Activated CD8-positive, alpha-beta memory T cell treated with anti-CD3 and anti-CD28 coated beads for 4 hours (primary cell): ENCODE data around the gene PCDHA10.

Source experiments
- DNase-seq, 2 donors: peaks; one replicate each; pipeline ENCODE4 v3.0.0-alpha.2; 2020; ENCODE audit warnings: low read depth in 2 of 2

Gene PCDHA10

GRCh38 chr5:140882591-140882899 lies 26.8 kb downstream of the PCDHA10 start:
- DNase-seq = no peak

GRCh38 chr5:140883373-140883772 lies 27.7 kb downstream of the PCDHA10 start:
- no peak for DNase-seq

- DNase-seq = no peak
Measured at GRCh38 chr5:140883927-140884697, 28.4 kb downstream of the PCDHA10 start.

DNA sequence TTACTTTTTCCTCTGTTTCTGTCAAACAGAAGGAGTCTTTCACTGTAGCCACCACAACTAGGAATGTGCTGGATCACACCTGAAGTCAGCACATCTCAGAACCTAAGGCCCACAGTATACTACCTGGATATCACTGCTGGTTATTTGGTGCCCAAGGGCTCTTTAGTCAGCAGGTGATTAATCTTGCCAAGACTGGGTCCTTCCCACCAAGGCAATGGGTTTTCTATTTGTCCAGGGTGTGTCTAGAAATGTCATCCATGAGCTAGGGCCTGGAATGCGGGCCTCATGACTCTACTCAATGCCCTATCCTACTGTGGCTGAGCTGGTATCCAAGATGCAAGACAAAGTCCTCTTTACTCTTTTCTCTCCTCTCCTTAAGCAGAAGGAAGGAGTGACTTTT lies 60.6 kb downstream of the PCDHA10 start:
- DNase-seq = no peak
